HepG2 (cell line): ENCODE results near the gene EZH1. TPM values are rescaled to one million over a fixed set of nuclear protein-coding genes. Genes with fewer than 3 reads are reported as not detected.

Experiments
- ATF5 ChIP-seq: sonication (generic); formaldehyde crosslinking; IDR thresholded peaks from 2 replicates; pipeline ENCODE4 v1.4.0; 2020; ENCODE audit warnings: mild to moderate bottlenecking, low read depth, missing genetic modification reagents
- IRX3 ChIP-seq: sonication (generic); formaldehyde crosslinking; IDR thresholded peaks from 2 replicates; pipeline ENCODE4 v1.8.1; 2023; ENCODE audit warnings: mild to moderate bottlenecking, low read depth, missing genetic modification reagents, borderline replicate concordance
- KAT2B ChIP-seq: fragments of 150-350 bp; IDR thresholded peaks from 2 replicates; pipeline ENCODE4 v1.6.1; 2014; ENCODE audit warnings: low read depth, low read length, borderline replicate concordance
- MTA3 ChIP-seq: sonication (generic); formaldehyde crosslinking; IDR thresholded peaks from 2 replicates; pipeline ENCODE4 v1.4.0; 2020; ENCODE audit warnings: missing genetic modification reagents
- MXD1 ChIP-seq: sonication (generic); formaldehyde crosslinking; IDR thresholded peaks from 2 replicates; pipeline ENCODE4 v1.4.0; 2020; ENCODE audit warnings: mild to moderate bottlenecking, missing genetic modification reagents
- MXD4 ChIP-seq: IDR thresholded peaks from 2 replicates; pipeline ENCODE4 v1.6.1; 2016; ENCODE audit warnings: mild to moderate bottlenecking, missing biosample characterization, missing genetic modification reagents
- NR2F1 ChIP-seq, 2 experiments: fragments of 450-650 bp in 1 of 2; formaldehyde crosslinking in 1 of 2; IDR thresholded peaks; 2 replicates each; pipeline versions ENCODE4 v1.5.0 to v1.6.1; 2016 to 2020; ENCODE audit warnings: mild to moderate bottlenecking in 1 of 2, missing compliant biosample characterization in 1 of 2, missing genetic modification reagents in 1 of 2, moderate library complexity in 1 of 2
- REL ChIP-seq: sonication (generic); formaldehyde crosslinking; conservative IDR thresholded peaks from 2 replicates; pipeline ENCODE4 v1.8.0; 2022; ENCODE audit warnings: mild to moderate bottlenecking, missing genetic modification reagents, moderate library complexity
- RFX3 ChIP-seq: IDR thresholded peaks from 2 replicates; pipeline ENCODE4 v1.6.1; 2016; ENCODE audit warnings: missing biosample characterization, missing genetic modification reagents
- RFX5 ChIP-seq: IDR thresholded peaks from 2 replicates; pipeline ENCODE4 v1.6.1; 2011; ENCODE audit warnings: low read depth, low read length, improper control_type of control experiment
- SRF ChIP-seq: IDR thresholded peaks from 2 replicates; pipeline ENCODE4 v1.6.1; 2011; ENCODE audit warnings: mild to moderate bottlenecking, low read depth, low read length, moderate library complexity
- ZBTB7A ChIP-seq: sonication (generic); formaldehyde crosslinking; IDR thresholded peaks from 2 replicates; pipeline ENCODE4 v1.8.0; 2022; ENCODE audit warnings: mild to moderate bottlenecking, missing genetic modification reagents
- ZMAT5 ChIP-seq: sonication (generic); formaldehyde crosslinking; IDR thresholded peaks from 2 replicates; pipeline ENCODE4 v1.5.0; 2020; ENCODE audit warnings: mild to moderate bottlenecking, low read depth, missing genetic modification reagents, borderline replicate concordance
- ZNF142 ChIP-seq: sonication (generic); formaldehyde crosslinking; IDR thresholded peaks from 2 replicates; pipeline ENCODE4 v1.4.0; 2020; ENCODE audit warnings: missing genetic modification reagents
- ZNF24 ChIP-seq: fragments of 450-650 bp; IDR thresholded peaks from 2 replicates; pipeline ENCODE4 v1.6.1; 2017; ENCODE audit warnings: antibody characterized with exemption, mild to moderate bottlenecking
- ZNF34 ChIP-seq: sonication (generic); formaldehyde crosslinking; IDR thresholded peaks from 2 replicates; pipeline ENCODE4 v1.4.0; 2020; ENCODE audit warnings: mild to moderate bottlenecking, missing genetic modification reagents, borderline replicate concordance
- ZNF468 ChIP-seq: sonication (generic); formaldehyde crosslinking; IDR thresholded peaks from 2 replicates; pipeline ENCODE4 v1.8.0; 2022; ENCODE audit warnings: mild to moderate bottlenecking, moderate library complexity, missing genetic modification reagents
- ZNF496 ChIP-seq: sonication (generic); formaldehyde crosslinking; IDR thresholded peaks from 2 replicates; pipeline ENCODE4 v1.8.1; 2023; ENCODE audit warnings: mild to moderate bottlenecking, moderate library complexity, missing genetic modification reagents; ENCODE audit not compliant: insufficient replicate concordance
- ZNF713 ChIP-seq: sonication (generic); formaldehyde crosslinking; IDR thresholded peaks from 2 replicates; pipeline ENCODE4 v1.4.0; 2020; ENCODE audit warnings: mild to moderate bottlenecking, missing genetic modification reagents
- ZNF816 ChIP-seq: sonication (generic); formaldehyde crosslinking; IDR thresholded peaks from 2 replicates; pipeline ENCODE4 v1.8.0; 2022; ENCODE audit warnings: missing genetic modification reagents, mild to moderate bottlenecking, borderline replicate concordance
- polyA plus RNA-seq, 8 experiments: library from polyadenylated mRNA; depleted of rRNA in 3 of 8; stranded (reverse) in 7 of 8; unstranded in 1 of 8; fragments of >200 nt; fragmentation: Illumina TruSeq in 4 of 8; extraction: Trizol in 4 of 8; gene quantifications; 2 replicates each; pipeline versions ENCODE4 v1.2.1 to v1.2.3, GENCODE V29; 2011 to 2016; ENCODE audit warnings: low read depth in 4 of 8, missing spikeins in 1 of 8, mixed read lengths in 1 of 8; ENCODE audit not compliant: insufficient read depth in 1 of 8
- total RNA-seq, 5 experiments: library from RNA; depleted of rRNA; stranded (reverse); fragments of >200 nt; fragmentation: Illumina TruSeq; extraction: Trizol; gene quantifications; 2 replicates each; pipeline ENCODE4 v1.2.3, GENCODE V29; 2016; ENCODE audit warnings: low read depth in 1 of 5
- TF ChIP-seq, protein P1 (sequence below): sonication (generic); formaldehyde crosslinking; IDR thresholded peaks from 2 replicates; pipeline ENCODE4 v1.5.1; 2020; ENCODE audit warnings: mild to moderate bottlenecking, moderate library complexity, missing genetic modification reagents

The EZH1 gene
- total and polyA plus RNA-seq, 2 of the 13 experiments (the other 11 are each of a cell fraction or from before 2014, with no cell fraction given), result 11.6 to 24.0 TPM

- TF ChIP-seq, protein P1, sequence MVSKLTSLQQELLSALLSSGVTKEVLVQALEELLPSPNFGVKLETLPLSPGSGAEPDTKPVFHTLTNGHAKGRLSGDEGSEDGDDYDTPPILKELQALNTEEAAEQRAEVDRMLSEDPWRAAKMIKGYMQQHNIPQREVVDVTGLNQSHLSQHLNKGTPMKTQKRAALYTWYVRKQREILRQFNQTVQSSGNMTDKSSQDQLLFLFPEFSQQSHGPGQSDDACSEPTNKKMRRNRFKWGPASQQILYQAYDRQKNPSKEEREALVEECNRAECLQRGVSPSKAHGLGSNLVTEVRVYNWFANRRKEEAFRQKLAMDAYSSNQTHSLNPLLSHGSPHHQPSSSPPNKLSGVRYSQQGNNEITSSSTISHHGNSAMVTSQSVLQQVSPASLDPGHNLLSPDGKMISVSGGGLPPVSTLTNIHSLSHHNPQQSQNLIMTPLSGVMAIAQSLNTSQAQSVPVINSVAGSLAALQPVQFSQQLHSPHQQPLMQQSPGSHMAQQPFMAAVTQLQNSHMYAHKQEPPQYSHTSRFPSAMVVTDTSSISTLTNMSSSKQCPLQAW (CRISPR knock-in tag), result 0 out of 2 replicates have a peak, but pooled peaks have one; percentile 63
- peak; percentile 69; the same call in 1 of the 2 replicates for TF ChIP-seq MXD1 (CRISPR knock-in tag)
- TF ChIP-seq REL (CRISPR knock-in tag), result 0 out of 2 replicates have a peak, but pooled peaks have one; percentile 54
- no peak for TF ChIP-seq SRF
- no peak for TF ChIP-seq ZNF816 (CRISPR knock-in tag)
- no peak for TF ChIP-seq RFX5
- TF ChIP-seq ZNF34, result 0 out of 2 replicates have a peak, but pooled peaks have one; percentile 11
- no peak for TF ChIP-seq ZNF24
- TF ChIP-seq MXD4 (CRISPR knock-in tag), result no peak; the same call in 1 of the 2 replicates
- TF ChIP-seq ZNF142 (CRISPR knock-in tag), result peak; percentile 59; the same call in 1 of the 2 replicates
- no peak for TF ChIP-seq ZNF713 (CRISPR knock-in tag)
- peak; percentile 73; the same call in 1 of the 2 replicates for TF ChIP-seq ZBTB7A (CRISPR knock-in tag)
- no peak for TF ChIP-seq NR2F1 (CRISPR knock-in tag; IDR thresholded peaks at IDR 0.05)
- 0 out of 2 replicates have a peak, but pooled peaks have one; percentile 1 for TF ChIP-seq IRX3 (CRISPR knock-in tag)
- TF ChIP-seq ATF5 (CRISPR knock-in tag), result 0 out of 2 replicates have a peak, but pooled peaks have one; percentile 56
- TF ChIP-seq ZNF468 (CRISPR knock-in tag), result no peak
- no peak for TF ChIP-seq KAT2B
- TF ChIP-seq ZMAT5 (CRISPR knock-in tag), result no peak
- TF ChIP-seq RFX3, result no peak
- no peak for TF ChIP-seq MTA3 (CRISPR knock-in tag)
- no peak for TF ChIP-seq ZNF496 (CRISPR knock-in tag)
Observed at GRCh38 chr17:42676424-42677011, 68.3 kb downstream of the EZH1 start, which contains the start of gene PLEKHH3 (continued).
